HL-60 (cell line): ENCODE results near the gene GPC3.

Source experiments
- GABPA ChIP-seq: IDR thresholded peaks from 2 replicates; pipeline ENCODE4 v1.6.1; 2012; ENCODE audit warnings: low read depth
- POLR2AphosphoS5 ChIP-seq: IDR thresholded peaks from 2 replicates; pipeline ENCODE4 v1.6.1; 2012; ENCODE audit warnings: low read depth
- SPI1 ChIP-seq: IDR thresholded peaks from 2 replicates; pipeline ENCODE4 v1.6.1; 2012; ENCODE audit warnings: low read depth, mild to moderate bottlenecking, borderline replicate concordance
- TF ChIP-seq, protein P1 (sequence below): IDR thresholded peaks from one replicate; pipeline ENCODE4 v1.5.1; 2011; ENCODE audit warnings: low read length, control low read depth, inconsistent platforms; ENCODE audit not compliant: insufficient read depth
- TF ChIP-seq, protein P2 (sequence below): IDR thresholded peaks from 2 replicates; pipeline ENCODE4 v1.6.1; 2012; ENCODE audit warnings: low read depth; ENCODE audit not compliant: insufficient replicate concordance

DNA sequence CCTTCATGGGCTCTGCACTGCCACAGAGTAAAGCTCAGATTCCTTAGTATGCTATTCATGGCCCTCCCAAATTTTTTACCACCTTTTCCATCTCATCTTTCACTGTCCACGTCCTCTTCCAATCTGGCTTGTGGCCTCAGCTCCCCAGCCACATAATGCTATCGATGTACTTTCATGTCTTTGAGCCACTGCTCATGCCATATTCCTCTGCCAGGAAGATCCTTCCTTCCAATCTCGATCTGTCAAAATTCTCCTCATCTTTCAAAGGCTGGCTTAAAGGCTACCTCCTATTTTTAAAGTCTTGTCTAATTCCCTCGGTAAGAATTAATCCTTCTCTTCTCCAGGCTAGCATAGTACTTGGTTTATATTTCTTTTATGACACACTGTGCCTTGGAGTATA, 336.8 kb downstream of the GPC3 start:
- TF ChIP-seq, protein P1, sequence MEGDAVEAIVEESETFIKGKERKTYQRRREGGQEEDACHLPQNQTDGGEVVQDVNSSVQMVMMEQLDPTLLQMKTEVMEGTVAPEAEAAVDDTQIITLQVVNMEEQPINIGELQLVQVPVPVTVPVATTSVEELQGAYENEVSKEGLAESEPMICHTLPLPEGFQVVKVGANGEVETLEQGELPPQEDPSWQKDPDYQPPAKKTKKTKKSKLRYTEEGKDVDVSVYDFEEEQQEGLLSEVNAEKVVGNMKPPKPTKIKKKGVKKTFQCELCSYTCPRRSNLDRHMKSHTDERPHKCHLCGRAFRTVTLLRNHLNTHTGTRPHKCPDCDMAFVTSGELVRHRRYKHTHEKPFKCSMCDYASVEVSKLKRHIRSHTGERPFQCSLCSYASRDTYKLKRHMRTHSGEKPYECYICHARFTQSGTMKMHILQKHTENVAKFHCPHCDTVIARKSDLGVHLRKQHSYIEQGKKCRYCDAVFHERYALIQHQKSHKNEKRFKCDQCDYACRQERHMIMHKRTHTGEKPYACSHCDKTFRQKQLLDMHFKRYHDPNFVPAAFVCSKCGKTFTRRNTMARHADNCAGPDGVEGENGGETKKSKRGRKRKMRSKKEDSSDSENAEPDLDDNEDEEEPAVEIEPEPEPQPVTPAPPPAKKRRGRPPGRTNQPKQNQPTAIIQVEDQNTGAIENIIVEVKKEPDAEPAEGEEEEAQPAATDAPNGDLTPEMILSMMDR, result no peak
- TF ChIP-seq POLR2AphosphoS5, result no peak
- TF ChIP-seq, protein P2, sequence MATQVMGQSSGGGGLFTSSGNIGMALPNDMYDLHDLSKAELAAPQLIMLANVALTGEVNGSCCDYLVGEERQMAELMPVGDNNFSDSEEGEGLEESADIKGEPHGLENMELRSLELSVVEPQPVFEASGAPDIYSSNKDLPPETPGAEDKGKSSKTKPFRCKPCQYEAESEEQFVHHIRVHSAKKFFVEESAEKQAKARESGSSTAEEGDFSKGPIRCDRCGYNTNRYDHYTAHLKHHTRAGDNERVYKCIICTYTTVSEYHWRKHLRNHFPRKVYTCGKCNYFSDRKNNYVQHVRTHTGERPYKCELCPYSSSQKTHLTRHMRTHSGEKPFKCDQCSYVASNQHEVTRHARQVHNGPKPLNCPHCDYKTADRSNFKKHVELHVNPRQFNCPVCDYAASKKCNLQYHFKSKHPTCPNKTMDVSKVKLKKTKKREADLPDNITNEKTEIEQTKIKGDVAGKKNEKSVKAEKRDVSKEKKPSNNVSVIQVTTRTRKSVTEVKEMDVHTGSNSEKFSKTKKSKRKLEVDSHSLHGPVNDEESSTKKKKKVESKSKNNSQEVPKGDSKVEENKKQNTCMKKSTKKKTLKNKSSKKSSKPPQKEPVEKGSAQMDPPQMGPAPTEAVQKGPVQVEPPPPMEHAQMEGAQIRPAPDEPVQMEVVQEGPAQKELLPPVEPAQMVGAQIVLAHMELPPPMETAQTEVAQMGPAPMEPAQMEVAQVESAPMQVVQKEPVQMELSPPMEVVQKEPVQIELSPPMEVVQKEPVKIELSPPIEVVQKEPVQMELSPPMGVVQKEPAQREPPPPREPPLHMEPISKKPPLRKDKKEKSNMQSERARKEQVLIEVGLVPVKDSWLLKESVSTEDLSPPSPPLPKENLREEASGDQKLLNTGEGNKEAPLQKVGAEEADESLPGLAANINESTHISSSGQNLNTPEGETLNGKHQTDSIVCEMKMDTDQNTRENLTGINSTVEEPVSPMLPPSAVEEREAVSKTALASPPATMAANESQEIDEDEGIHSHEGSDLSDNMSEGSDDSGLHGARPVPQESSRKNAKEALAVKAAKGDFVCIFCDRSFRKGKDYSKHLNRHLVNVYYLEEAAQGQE, result no peak
- no peak for TF ChIP-seq GABPA
- no peak for TF ChIP-seq SPI1
